NCI-H2227 (cell line): ENCODE measurements around the gene AUH.

ENCODE experiments used
- DNase-seq: peaks from one replicate; lab custom pipeline; 2025; ENCODE audit not compliant: unreplicated experiment; lab: John Stamatoyannopoulos, UW

Gene AUH

DNA sequence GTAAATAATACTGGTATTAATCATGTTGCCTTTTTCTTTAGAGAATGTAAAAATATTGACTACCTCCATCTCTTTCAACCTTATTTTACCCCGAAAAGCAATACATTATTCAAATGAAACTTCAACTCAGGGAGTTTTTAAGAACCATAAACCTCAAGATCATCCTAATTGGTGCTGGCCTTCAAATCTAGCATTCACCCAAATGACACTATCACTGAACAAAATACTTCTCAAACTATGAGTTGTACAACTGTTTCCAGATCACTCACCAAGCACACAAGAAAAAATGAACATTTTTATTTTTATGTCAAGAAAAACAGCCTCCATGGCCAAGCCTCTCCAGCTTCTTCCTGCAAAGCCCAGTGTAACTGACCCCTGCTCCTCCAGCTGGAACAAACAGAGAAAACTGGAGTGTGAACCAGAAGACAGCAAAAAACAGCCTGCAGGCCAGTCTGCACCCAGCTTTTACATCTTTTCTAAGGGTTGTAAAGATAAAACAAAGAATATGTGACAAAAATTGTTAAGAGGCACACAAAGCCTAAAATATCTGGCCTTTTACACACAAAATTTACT lies 21.2 kb downstream of the AUH start:
- DNase-seq = no peak

DNA sequence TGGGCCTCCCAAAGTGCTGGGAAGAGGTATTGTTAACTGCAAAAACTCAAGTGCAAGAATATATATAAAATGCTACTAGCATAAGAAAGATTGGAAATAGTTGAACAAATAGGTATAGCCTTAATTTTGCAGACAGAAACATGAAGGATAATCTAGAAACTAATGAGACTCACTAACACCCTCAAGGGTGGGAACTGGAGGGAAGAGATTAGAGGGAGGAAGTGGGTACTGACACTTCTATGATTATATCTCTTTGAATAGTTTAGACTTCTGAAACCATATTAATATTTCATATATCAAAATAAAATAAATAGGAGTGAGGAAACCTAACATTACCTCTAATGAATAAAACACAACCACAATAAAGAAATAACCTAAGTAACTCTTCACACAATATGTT lies 23.0 kb downstream of the AUH start:
- DNase-seq = no peak

DNA sequence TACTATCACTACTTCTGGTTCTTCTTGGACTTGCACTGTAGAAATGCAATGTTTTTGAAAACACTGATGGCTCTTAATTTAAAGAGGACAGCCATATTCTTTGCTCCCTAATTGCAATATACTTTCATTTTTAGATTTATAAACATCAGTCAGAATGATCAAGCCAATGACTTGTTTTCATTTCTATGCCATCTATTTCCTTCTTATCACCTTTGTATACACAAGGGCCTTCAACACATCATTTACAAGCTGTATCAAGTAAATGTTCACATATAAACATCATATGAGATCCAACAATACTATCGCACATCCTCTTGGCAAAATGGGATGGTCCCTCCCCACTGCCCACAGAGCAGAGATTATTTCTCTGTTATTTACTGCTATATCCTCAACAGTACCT lies 24.9 kb downstream of the AUH start:
- DNase-seq = no peak

DNA sequence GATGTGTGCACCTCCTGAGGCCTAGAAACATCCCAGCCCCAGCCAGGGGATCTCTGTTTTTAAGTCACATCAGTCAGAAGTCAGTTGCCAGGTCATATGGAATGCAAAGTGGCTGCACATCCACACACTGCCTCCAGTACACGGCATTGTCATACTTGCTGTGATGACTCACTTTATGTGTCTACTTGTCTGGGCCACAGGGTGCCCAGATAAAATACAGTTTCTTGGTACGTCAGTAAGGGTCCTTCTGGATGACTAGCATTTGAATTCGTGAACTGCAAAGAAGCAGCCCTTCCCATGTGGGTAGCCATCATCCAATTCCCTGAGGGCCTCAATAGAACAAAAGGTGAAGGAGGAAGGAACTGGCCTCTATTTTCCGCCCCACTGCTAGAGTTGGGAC lies 27.7 kb downstream of the AUH start:
- DNase-seq = no peak

DNA sequence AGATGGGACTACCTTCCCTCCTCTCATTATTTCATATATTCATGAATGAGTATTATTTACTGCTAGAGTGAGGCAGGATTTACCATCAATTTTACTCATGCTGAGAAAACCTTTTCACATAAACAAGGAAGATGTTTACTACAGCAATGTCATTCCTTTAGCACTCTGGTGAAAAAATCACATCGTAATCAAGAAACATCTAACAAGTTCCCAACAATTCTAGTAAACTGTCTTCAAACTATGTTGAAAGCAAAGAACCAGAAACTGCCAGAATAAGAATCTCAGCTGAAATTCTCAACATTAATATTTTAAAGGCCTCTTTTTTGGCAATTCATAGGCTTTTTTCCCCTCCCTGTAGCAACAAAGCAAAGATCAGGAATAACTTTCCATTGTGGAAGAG lies 28.2 kb downstream of the AUH start:
- DNase-seq = no peak

DNA sequence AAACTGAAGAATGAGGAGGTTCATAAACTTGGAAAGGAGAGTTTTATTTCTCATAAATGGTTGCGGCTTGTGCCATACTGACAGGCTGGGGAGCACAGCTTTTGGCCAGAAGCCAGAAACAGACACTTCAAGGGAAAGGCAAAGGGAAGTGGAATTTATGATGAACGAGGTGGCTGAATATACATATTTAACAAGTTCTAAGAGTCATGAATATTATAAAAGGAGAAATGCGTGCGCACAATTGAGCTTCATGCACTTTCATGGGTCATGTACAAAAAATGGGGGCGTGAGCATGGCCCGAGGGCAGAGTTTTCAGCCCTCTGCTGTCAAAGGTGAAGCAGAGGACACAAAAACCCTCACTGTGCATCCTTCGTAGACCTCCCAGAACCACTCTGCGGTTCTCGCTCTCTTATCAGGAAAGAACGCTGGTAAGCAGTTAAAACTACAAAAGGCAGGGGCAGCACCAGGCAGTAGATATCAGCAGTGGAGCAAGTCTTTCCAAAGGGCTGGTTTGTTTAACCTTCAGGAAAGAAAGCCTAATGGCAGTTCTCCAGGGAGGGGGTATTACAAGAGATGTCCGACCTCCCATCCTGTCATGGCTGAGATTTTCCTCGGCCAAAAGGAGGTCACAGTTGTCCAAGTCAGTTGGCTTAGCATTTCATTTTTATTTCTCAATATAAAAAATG lies 29.0 kb downstream of the AUH start:
- DNase-seq = no peak

DNA sequence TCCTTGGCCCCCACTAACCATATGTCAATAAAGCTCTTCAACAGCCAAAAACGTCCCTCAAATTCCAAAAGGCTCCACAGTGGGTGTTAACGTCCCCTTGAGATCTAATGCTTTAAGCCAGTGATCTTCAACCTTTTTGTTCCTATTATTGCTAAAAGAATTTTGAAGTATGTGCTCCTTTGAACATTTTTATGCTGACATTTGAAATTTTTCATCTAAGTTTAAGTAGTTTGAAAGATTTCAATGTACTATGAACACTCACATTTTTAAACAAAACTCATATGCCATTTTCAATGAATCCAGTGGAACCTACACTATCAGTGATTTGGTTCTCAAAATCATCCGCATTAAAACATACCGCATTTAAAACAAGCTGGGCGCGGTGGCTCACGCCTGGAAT lies 29.9 kb downstream of the AUH start:
- no peak for DNase-seq

DNA sequence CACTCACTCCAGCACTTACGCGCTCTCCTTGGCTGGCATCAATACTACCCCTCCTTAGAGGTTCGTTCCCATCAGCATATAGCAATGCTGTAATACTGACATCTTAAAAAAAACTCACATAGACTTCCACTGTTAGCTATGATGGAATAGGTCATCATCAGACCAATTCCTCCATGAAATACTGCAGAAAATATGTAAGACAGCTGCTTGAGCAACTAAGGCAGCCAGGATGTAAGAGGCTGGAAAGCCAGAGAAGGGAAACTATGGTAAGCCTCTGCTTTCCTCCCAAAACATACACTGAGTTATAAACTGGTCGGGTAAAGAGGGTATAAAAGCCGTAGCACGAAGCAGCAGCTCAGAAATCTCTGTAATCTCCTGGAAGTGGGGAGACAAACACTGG lies 33.5 kb downstream of the AUH start:
- DNase-seq = no peak

DNA sequence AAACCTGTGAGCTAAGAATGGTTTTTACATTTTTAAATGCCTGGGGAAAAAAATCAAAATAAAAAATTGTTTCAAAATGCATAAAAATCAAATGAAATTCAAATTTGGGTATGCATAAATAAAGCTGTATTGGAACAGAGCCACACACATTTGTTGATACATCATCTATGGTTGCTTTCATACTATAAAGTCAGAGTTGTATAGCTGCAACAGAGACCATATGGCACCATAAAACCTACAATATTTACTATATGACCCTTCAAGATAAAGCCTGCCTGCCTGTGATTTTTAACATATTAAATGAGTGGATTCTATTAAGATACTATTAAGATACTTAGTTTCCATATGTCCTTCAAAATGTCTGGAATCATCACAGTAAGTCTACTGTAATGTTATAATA lies 40.0 kb downstream of the AUH start:
- no peak for DNase-seq

DNA sequence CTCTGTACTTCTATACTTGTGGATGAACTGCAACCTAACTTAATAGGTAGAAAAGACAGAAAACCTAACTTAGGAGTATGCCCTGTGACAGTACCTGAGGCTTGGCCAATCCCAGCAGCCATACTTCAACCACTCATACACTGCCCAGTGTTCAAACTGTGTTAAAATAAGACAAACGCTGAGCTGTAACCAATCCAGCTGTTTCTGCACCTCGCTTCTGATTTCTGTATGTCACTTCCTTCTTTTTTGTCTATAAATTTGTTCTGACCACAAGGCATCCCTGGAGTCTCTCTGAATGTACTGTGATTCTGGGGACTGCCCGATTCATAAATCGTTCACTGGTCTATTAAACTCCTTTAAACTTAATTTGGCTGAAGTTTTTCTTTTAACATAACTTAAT lies 41.4 kb downstream of the AUH start:
- DNase-seq = no peak

DNA sequence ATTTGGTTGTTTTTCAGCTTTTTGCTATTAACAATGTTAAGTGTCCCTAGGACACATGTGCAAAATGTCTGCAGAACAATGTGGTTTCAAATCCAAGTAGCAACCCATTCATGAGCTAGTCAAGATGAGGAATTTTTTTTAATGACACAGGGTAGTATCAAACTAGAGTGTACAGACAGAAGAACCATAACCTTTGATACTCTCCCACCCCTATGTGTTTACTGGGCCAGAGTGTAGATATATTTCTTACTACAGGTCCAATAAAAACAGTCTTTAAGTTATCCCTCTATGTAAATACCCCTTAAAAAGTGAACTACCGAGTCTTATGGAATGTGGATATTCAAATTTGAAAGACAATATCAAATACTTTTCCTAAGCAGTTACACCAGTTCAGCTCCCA lies 45.6 kb downstream of the AUH start:
- no peak for DNase-seq

DNA sequence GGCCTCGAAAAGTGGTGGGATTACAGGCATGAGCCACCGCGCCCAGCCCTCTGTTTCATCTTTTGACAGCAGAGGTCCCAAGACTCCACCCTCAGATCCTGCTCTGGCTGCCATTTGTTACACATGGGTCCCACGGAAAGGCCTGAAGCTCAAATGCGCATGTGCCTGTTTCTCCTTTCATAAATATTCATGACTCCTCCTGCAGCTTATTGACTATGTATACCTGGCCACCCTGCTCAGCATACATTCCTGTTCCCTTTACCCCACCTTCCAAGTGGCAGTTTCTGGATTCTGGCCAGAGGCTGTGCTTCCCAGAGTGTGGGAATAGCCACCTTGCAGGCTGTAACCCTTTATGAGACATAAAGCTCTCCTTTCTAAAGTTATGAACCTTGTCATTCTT lies 46.5 kb downstream of the AUH start:
- no peak for DNase-seq

DNA sequence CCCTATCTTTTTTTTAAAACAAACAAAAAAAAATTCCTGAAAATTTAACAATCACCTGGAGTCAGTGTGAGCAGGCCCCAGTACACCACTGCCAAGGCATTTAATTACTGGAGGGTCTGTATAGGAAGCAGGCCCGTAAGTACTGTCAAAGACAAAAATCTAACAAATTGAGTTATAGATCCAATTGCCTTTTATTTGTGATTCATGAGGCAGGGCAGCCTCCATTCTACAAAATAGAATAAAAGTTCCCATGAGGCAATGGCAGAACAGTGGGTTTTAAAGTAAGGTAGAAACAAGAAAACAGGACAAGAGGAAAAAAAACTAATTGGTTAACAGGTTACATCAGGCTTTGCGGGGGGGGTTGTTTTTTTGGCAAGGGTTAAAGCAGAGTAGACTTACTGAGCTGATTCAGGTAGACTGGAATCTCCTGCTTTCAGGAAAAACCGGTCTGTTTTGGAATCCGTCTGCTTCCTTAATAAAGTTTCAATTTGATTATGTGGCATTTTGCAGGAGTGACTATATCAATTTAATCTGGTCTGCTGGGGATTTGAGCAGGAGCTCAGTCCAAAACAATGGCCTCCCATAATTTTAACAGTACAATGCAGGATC lies 48.9 kb downstream of the AUH start:
- no peak for DNase-seq

DNA sequence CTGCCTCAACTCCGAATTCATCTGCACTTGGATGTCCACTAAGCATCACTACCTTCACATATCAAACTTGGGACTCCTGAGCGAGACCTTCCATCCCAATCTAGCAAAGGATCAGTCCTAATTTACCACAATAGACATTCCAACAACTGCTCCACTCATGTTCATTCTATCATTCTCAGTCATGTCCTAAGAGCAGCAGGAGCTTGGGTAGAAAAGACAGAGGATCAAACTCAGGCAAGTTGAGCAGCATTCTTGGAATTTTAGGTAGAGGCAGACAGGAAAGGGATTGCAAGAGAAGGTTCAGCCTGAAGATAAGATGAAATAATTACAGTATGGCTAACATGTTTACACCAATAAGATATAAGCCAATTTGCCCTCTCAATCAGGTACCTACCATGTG lies 51.7 kb downstream of the AUH start:
- no peak for DNase-seq

DNA sequence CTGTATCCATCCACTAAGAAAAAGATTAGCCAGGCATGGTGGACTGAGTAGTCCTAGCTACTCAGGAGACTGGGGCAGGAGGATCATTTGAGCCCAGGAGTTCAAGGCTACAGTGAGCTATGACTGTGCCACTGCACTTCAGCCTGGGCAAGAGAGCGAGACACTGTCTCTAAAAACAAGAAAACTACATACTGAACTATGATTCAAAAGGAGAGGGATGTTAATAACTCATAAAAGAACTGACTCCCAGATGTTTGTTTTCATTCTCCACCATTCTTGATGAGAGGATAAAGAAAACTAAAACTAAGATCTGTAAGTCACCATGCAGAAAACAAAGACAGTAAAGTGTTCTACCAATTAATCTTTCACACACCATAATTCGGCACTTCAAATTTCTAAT lies 53.5 kb downstream of the AUH start:
- no peak for DNase-seq

DNA sequence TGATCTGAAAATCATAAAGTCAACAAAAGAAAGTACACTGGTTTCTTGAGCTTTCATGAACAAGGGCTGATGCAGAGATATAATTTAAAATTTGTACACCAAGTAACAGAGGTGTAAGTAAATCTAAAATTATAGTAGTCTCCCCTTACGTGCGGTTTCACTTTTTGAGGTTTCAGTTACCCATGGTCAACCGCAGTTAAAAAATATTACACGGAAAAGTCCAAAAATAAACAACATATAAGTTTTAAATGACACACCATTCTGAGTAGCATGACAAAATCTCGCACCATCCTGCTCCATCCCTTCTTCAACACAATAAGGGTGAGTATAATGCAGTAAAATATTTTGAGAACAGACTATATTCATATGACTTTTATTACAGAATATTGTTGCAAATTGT lies 54.4 kb downstream of the AUH start:
- no peak for DNase-seq

DNA sequence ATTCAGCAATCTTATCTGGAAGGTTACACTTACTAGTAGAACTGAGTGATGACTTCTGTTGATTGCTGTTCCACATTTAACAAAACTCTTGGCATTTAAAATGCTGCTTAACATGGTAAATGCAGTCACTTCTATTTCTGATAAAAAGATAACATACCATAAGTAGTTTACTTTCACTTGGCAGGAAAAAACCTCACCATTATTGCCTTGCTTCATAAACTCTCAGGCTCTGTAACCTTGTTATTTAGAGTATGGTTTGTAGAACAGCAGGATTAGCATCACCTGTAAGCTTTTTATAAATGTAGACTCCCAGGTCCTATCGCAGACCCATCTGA lies 55.5 kb downstream of the AUH start:
- no peak for DNase-seq

DNA sequence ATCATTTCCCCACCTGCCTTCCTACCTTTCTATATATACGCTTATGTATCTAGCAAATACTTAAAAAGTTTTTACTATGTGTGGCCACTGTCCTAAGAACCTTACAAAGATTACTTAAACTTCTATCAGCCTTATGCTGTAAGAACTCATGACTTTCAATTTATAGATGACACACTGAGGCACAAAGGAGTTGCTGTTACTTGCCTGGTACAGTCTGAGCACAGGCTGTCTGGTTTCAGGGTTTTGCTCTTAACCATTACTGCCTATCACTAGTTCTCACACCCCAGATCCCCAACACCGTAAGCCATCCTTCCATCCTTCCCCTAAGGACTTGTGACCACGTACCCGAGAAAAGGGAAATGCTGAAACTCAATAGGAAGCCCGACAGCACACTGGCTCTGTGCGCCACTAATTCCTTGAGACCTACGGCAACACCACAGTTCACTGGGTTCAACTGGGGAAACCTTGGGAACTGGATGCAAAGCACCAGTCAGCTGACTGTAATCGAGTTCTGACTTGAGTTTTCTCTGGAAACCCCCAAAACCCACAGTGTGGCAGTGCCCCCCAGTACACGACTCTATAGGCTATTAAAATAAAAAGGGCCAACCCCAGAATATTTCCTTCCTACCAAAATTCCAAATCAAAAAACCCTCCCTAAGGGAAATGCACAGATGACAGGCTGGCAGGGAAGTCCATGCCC lies 56.0 kb downstream of the AUH start:
- no peak for DNase-seq

DNA sequence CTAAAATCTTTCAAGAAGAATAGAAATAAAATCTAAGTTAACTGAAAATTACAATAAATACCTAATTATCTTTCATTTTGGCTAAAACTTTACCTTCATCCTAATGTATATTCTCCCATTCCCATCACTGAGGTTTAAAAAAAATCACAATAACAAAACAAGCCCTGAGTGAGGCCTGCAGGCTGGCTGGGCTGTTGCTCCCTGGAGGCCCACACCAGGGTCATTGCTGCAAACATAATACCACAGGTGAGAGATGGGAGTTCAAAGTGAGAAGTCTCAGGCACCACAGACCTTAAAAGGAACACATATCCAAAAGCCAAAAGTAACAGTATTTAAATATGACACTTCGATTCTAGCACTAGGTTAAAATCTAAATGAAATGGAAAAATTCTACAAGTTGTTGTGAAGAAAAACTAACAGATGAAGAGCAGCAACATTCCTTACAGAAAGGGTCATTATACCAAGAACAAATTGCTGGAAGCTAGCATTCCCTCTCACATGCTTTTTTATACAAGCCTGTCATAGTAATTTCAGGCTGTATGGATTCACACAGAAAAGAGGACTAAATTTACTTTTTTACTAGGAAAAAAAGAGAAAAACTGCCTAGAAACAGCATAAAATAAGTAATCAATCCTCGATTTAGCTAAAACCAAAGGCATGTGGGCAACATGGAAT lies 57.8 kb downstream of the AUH start:
- DNase-seq = no peak

DNA sequence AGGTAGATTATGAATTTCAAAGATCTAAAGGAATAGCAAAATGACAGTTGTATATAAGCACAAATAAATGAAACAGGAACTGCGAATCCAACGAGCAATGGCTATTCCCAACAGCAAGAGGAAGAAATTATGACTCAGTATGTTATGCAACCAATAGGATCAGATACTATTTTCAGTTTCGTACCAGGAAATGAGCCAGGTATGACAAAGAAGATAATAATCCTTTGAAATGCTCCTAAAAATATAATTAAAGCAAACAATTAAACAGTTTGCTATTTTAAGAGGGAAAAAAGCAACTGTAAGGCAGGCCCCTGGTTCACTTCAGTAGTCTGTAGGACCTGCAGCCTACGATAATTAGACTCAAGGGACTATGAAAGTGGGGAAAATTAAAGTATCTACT lies 58.9 kb downstream of the AUH start:
- no peak for DNase-seq

DNA sequence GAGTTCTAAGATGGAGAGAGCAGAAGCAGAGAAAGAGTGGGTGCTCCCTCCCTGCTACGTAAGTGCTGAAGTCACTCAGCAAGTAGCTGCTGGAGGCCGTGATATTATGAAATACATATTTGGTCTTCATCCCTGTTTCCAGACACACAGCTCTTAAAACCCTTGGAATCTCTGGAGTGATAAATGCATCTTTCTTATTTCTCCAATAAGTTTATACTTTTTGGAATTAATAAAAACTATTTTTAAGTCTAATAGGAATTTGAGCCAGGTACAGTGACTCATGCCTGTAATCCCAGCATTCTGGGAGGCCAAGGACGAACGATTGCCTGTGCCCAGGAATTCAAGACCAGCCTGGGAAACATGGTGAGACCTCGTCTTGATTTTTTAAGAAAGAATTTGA lies 60.6 kb downstream of the AUH start:
- no peak for DNase-seq

DNA sequence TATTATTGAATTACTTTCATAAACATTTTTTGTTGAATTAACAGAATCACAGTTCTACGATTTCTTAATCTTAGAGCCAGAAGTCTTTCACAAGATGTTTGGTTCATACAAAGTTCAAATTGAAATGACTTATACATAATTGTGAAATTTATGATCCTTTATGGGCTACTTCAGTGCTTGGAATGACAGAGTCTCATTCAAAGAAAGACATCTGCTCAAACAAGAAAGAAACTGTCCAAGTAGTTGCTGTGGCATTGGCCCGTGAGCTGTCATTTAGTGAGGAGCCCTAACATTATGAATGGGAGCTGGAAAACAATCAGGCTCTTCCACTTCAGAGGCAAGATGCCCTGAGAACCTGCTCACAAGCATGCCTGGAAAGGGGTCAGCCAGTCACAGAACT lies 63.4 kb downstream of the AUH start:
- DNase-seq = no peak
